ENCODE results near the gene NEK11. TPM values are rescaled to one million over a fixed set of nuclear protein-coding genes. Genes with fewer than 3 reads are reported as not detected.

Gene NEK11
- polyA plus RNA-seq, 1 donor (not counting 4 experiments of a cell fraction or from before 2014, with no cell fraction given), result 9.4 TPM

DNA sequence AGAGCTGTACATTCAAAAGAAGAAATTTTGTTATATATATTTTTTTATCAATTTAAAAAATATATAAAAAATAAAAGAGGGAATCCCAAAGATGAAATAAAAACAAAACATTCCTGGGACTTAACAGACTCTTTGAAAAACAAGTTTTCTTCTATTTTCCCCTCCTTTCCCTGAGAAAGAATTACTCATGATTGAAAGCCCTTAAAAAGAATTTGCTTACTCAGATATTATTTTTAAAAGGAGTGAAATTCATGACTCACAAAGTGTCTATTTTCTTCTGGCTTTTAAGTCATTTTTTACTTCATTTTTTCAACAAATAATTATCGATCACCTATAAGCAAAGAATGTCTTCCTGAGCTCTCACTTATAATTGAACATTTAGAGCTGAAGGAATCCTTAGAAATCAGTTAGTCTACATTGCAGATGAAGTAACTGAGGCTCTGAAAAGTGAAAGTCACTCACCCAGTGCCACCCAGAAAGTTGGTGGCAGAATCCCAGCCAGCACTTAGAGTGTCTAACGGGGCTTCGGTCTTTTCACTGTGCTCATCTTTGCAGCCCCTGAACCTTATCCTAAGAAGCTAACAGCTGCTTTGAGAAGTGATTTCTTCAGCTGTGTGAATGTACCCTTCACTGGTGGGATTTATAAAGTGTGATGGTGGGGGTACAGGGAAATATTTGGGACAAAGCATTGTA, 312.4 kb downstream of the NEK11 start:
- dilution Hi-C loops (cut with MboI; ENCODE audit: extremely low pct_ligation_motif_present, low sequenced_read_pairs), result no loop called here
- H3K4me1 ChIP-seq (ENCODE audit: control insufficient read depth, extremely low read depth, insufficient read depth, low read length), result no peaks in the 10 kb centered on the region
- no peak for FAIRE-seq
- H3K4me3 ChIP-seq (ENCODE audit: control insufficient read depth in 2 of 3, extremely low read depth in 1 of 3, insufficient read depth in 2 of 3, low read depth in 1 of 3, low read length in 3 of 3), result no peak overlapping the region
- no peaks in the 10 kb centered on the region for H3K36me3 ChIP-seq (ENCODE audit: control insufficient read depth in 2 of 2, extremely low read depth in 1 of 2, insufficient read depth in 2 of 2, low read length in 2 of 2)
- no peak for DNase-seq (ENCODE audit: low read depth, low spot score)
- no peak overlapping the region for H2AFZ ChIP-seq (ENCODE audit: control insufficient read depth, low read length)
- no peaks in the 10 kb centered on the region for H3K27me3 ChIP-seq (ENCODE audit: control insufficient read depth, extremely low read depth, insufficient read depth, low read length)
- TF ChIP-seq, protein P1, sequence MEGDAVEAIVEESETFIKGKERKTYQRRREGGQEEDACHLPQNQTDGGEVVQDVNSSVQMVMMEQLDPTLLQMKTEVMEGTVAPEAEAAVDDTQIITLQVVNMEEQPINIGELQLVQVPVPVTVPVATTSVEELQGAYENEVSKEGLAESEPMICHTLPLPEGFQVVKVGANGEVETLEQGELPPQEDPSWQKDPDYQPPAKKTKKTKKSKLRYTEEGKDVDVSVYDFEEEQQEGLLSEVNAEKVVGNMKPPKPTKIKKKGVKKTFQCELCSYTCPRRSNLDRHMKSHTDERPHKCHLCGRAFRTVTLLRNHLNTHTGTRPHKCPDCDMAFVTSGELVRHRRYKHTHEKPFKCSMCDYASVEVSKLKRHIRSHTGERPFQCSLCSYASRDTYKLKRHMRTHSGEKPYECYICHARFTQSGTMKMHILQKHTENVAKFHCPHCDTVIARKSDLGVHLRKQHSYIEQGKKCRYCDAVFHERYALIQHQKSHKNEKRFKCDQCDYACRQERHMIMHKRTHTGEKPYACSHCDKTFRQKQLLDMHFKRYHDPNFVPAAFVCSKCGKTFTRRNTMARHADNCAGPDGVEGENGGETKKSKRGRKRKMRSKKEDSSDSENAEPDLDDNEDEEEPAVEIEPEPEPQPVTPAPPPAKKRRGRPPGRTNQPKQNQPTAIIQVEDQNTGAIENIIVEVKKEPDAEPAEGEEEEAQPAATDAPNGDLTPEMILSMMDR (optimal IDR thresholded peaks at IDR 0.05 in 1 of 3, IDR thresholded peaks at IDR 0.05 in 1 of 3, conservative IDR thresholded peaks at IDR 0.05 in 1 of 3; ENCODE audit: extremely low read depth in 1 of 3, insufficient read depth in 2 of 3, low read length in 3 of 3), result no peak
- TF ChIP-seq EZH2 (IDR thresholded peaks at IDR 0.05; ENCODE audit: low read length), result no peak
- H3K9me1 ChIP-seq (ENCODE audit: control insufficient read depth, extremely low read depth, insufficient read depth, low read length), result no peaks in the 10 kb centered on the region
- H4K20me1 ChIP-seq (ENCODE audit: control insufficient read depth, extremely low read depth, insufficient read depth, low read length), result no peaks in the 10 kb centered on the region
- H3K4me2 ChIP-seq (ENCODE audit: control insufficient read depth, extremely low read depth, insufficient read depth, low read depth, low read length), result no peak overlapping the region
- no peaks in the 10 kb centered on the region for H3K9me3 ChIP-seq (ENCODE audit: control insufficient read depth, low read depth, low read length)
- no peak overlapping the region for H3K27ac ChIP-seq (ENCODE audit: control insufficient read depth, insufficient read depth, low read length)
- no peaks in the 10 kb centered on the region for H3K79me2 ChIP-seq (ENCODE audit: control insufficient read depth, insufficient read depth, low read length)
- no peak overlapping the region for H3K9ac ChIP-seq (ENCODE audit: control insufficient read depth, extremely low read depth, insufficient read depth, low read length)

DNA sequence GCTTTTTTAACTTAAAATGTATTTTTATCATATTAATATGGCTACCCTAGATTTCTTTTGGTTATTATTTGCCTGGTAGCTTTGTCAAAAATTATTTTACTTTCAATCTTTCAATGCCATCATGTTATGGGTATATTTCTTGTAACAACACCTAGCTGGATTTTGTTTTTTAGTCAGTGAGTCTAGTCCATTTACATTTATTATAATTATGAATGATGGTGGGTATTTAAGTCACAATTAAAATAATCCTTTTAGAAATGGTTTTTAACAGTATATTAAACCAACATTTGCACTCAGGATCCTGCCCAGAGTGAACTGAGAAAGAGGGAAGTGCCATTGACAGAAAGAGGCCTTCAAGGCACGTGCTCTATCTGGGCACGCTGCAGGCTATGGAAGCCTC, 315.1 kb downstream of the NEK11 start:
- TF ChIP-seq EZH2 (IDR thresholded peaks at IDR 0.05; ENCODE audit: low read length), result no peak
- TF ChIP-seq, protein P1 (optimal IDR thresholded peaks at IDR 0.05 in 1 of 3, IDR thresholded peaks at IDR 0.05 in 1 of 3, conservative IDR thresholded peaks at IDR 0.05 in 1 of 3; ENCODE audit: extremely low read depth in 1 of 3, insufficient read depth in 2 of 3, low read length in 3 of 3), result no peak
- dilution Hi-C loops (cut with MboI; ENCODE audit: extremely low pct_ligation_motif_present, low sequenced_read_pairs), result no loop called here

More for the DNA sequence above, 315.1 kb downstream of the NEK11 start:
- Histone ChIP-seq H3K4me1 (ENCODE audit: control insufficient read depth, extremely low read depth, insufficient read depth, low read length) (no peaks in the 10 kb centered on the region), H3K9me3 (ENCODE audit: control insufficient read depth, low read depth, low read length) (no peaks in the 10 kb centered on the region), H3K36me3 (ENCODE audit: control insufficient read depth in 2 of 2, extremely low read depth in 1 of 2, insufficient read depth in 2 of 2, low read length in 2 of 2) (no peaks in the 10 kb centered on the region), H4K20me1 (ENCODE audit: control insufficient read depth, extremely low read depth, insufficient read depth, low read length) (no peaks in the 10 kb centered on the region), H3K27me3 (ENCODE audit: control insufficient read depth, extremely low read depth, insufficient read depth, low read length) (no peaks in the 10 kb centered on the region), H3K4me2 (ENCODE audit: control insufficient read depth, extremely low read depth, insufficient read depth, low read depth, low read length) (no peak overlapping the region), H3K9me1 (ENCODE audit: control insufficient read depth, extremely low read depth, insufficient read depth, low read length) (no peaks in the 10 kb centered on the region), H3K4me3 (ENCODE audit: control insufficient read depth in 2 of 3, extremely low read depth in 1 of 3, insufficient read depth in 2 of 3, low read depth in 1 of 3, low read length in 3 of 3) (no peak overlapping the region), H3K27ac (ENCODE audit: control insufficient read depth, insufficient read depth, low read length) (no peak overlapping the region), H2AFZ (ENCODE audit: control insufficient read depth, low read length) (no peak overlapping the region), H3K9ac (ENCODE audit: control insufficient read depth, extremely low read depth, insufficient read depth, low read length) (no peak overlapping the region), H3K79me2 (ENCODE audit: control insufficient read depth, insufficient read depth, low read length) (no peaks in the 10 kb centered on the region)
- DNase-seq (ENCODE audit: low read depth, low spot score) (no peak), FAIRE-seq (no peak)

All from keratinocyte (primary cell).